ENCODE measurements around the gene ELOVL7. TPM values are rescaled to one million over a fixed set of nuclear protein-coding genes. Genes with fewer than 3 reads are reported as not detected.

Gene ELOVL7
- total RNA-seq, 1 experiment from 2014 or later: 20.0 TPM

GRCh38 chr5:60724126-60724525 is 119.9 kb downstream of the ELOVL7 start:
- Histone ChIP-seq H3K27ac (ENCODE audit: low read depth, low read length) (no peak overlapping the region), H3K4me2 (ENCODE audit: low read length) (no peak overlapping the region), H3K79me2 (ENCODE audit: insufficient read depth, low read length) (no peaks in the 10 kb centered on the region), H3K9ac (ENCODE audit: low read length) (no peak overlapping the region), H3K9me2 (ENCODE audit: insufficient read depth) (no peaks in the 10 kb centered on the region), H3K4me3 (replicated peaks in 1 of 2; ENCODE audit: low read depth in 1 of 2, low read length in 2 of 2) (no peak overlapping the region), H3K36me3 (ENCODE audit: control insufficient read depth in 1 of 2, insufficient read depth in 2 of 2, low read length in 2 of 2) (no peaks in the 10 kb centered on the region), H3K9me3 (ENCODE audit: control insufficient read depth in 1 of 2, insufficient read depth in 1 of 2, low read depth in 1 of 2, low read length in 2 of 2) (no peaks in the 10 kb centered on the region), H3K27me3 (ENCODE audit: insufficient read depth, low read length) (no peaks in the 10 kb centered on the region), H4K20me1 (ENCODE audit: insufficient read depth) (no peaks in the 10 kb centered on the region), H3K4me1 (ENCODE audit: control insufficient read depth in 1 of 2, insufficient read depth in 2 of 2, low read length in 2 of 2) (no peaks in the 10 kb centered on the region), H2AFZ (ENCODE audit: low read depth, low read length, poor library complexity, severe bottlenecking) (no peak overlapping the region)
- intact Hi-C loops (cut with micrococcal nuclease): no loop called here
- DNase-seq (ENCODE audit: low read depth, low spot score) (no peak), ATAC-seq (no peak)
- ChIA-PET RAD21 (ENCODE audit: low non-redundant PET in 1 of 2, low total read pairs in 2 of 2, uncharacterized antibody in 2 of 2, unreplicated experiment in 2 of 2) (no interaction called here), POLR2A (no interaction called here), CTCF (no interaction called here)
- BruUV-seq (replicated peaks): no TSS peak
- no peak for TF ChIP-seq TCF7L2 (IDR thresholded peaks at IDR 0.05; ENCODE audit: borderline replicate concordance, extremely low read depth, insufficient read depth, insufficient read length)
- TF ChIP-seq ZBTB33 (IDR thresholded peaks at IDR 0.05; ENCODE audit: extremely low read depth, insufficient replicate concordance, low read length): no peak
- TF ChIP-seq ZFX (IDR thresholded peaks at IDR 0.05): no peak
- TF ChIP-seq ELF1 (IDR thresholded peaks at IDR 0.05; ENCODE audit: borderline replicate concordance, low read depth): no peak
- no peak for TF ChIP-seq EZH2phosphoT487 (IDR thresholded peaks at IDR 0.05; ENCODE audit: borderline replicate concordance)
- TF ChIP-seq REST (IDR thresholded peaks at IDR 0.05; ENCODE audit: low read depth): no peak
- no peak for TF ChIP-seq CEBPB (IDR thresholded peaks at IDR 0.05; ENCODE audit: low read depth)
